Tibial artery (tissue), 4 donors: ENCODE results near the gene GCLM.

Experiments used
- DNase-seq, 2 donors: peaks; one replicate each; pipeline ENCODE4 v3.0.0-alpha.2; 2019
- H3K27ac ChIP-seq, 2 donors: fragments of 200-600 bp; sonication (generic) in 1 of 2; 1 replicate in 1 of 2; 2 replicates in 1 of 2; pipeline ENCODE4 v1.5.1; 2018 to 2019; ENCODE audit warnings: mild to moderate bottlenecking in 1 of 2
- H3K27me3 ChIP-seq, 2 donors: fragments of 200-600 bp; sonication (generic) in 1 of 2; one replicate each; pipeline versions ENCODE4 v1.5.1 to v1.6.0; 2016 to 2019
- H3K36me3 ChIP-seq, 3 donors: fragments of 200-600 bp; sonication (generic) in 2 of 3; one replicate each; pipeline ENCODE4 v1.5.1; 2016 to 2019; ENCODE audit warnings: mild to moderate bottlenecking in 2 of 3
- H3K4me1 ChIP-seq, 4 donors: fragments of 200-600 bp; sonication (generic) in 2 of 4; 1 replicate in 3 of 4; 2 replicates in 1 of 4; pipeline ENCODE4 v1.5.1; 2016 to 2019
- H3K4me3 ChIP-seq, 2 donors: fragments of 200-600 bp; sonication (generic) in 1 of 2; 1 replicate in 1 of 2; 2 replicates in 1 of 2; pipeline ENCODE4 v1.5.1; 2018 to 2019; ENCODE audit warnings: mild to moderate bottlenecking in 2 of 2
- H3K9me3 ChIP-seq, 3 donors: fragments of 200-600 bp; sonication (generic) in 1 of 3; one replicate each; pipeline ENCODE4 v1.5.1; 2016 to 2019
- CTCF ChIP-seq, 2 experiments: fragments of 200-600 bp in 1 of 2; fragments of 450-650 bp in 1 of 2; IDR thresholded peaks; one replicate each; pipeline ENCODE4 v1.5.1; 2017 to 2019; ENCODE audit warnings: antibody characterized with exemption in 2 of 2, mild to moderate bottlenecking in 1 of 2, moderate library complexity in 1 of 2
- intact Hi-C: fragments of 100-400 bp; cut with DNase I; formaldehyde crosslinking; loops from one replicate; pipeline ENCODE4 v1.15.0; 2023; ENCODE audit warnings: low total_unique reads

The GCLM gene

GRCh38 chr1:93882269-93882668 is 27.0 kb downstream of the GCLM start:
- no peak for DNase-seq
- H3K36me3 ChIP-seq: peaks cover 0 to 4% (median 2%) of the 10 kb centered on the region in 3 donors
- H3K4me1 ChIP-seq: peaks cover 0 to 24% (median 15%) of the 10 kb centered on the region in 4 donors
- no peaks in the 10 kb centered on the region for H3K27me3 ChIP-seq
- TF ChIP-seq CTCF (IDR thresholded peaks at IDR 0.05): no peak
- H3K4me3 ChIP-seq: no peak overlapping the region
- H3K9me3 ChIP-seq: no peaks in the 10 kb centered on the region
- H3K27ac ChIP-seq: no peak overlapping the region
- intact Hi-C loops: no loop called here

- Histone ChIP-seq H3K4me3 (no peak overlapping the region), H3K36me3 (peaks cover 7 to 18% (median 10%) of the 10 kb centered on the region in 3 donors), H3K4me1 (peaks cover 0 to 37% (median 25%) of the 10 kb centered on the region in 4 donors), H3K9me3 (no peaks in the 10 kb centered on the region), H3K27me3 (no peaks in the 10 kb centered on the region), H3K27ac (no peak overlapping the region)
- DNase-seq: no peak
- no peak for TF ChIP-seq CTCF (IDR thresholded peaks at IDR 0.05)
- intact Hi-C loops: no loop called here
Observed at GRCh38 chr1:93880731-93881130, 28.5 kb downstream of the GCLM start.

- H3K9me3 ChIP-seq: no peaks in the 10 kb centered on the region
- intact Hi-C loops: no loop called here
- TF ChIP-seq CTCF (IDR thresholded peaks at IDR 0.05): no peak
- DNase-seq: peak; percentile 89 to 93
- no peaks in the 10 kb centered on the region for H3K27me3 ChIP-seq
- peak within 1 kb of the TSS; percentile 88 to 94 for H3K4me3 ChIP-seq
- peaks cover 7 to 33% (median 27%) of the 10 kb centered on the region in 3 donors for H3K36me3 ChIP-seq
- H3K27ac ChIP-seq: peak within 1 kb of the TSS; percentile 94 to 96
- peaks cover 0 to 37% (median 25%) of the 10 kb centered on the region in 4 donors for H3K4me1 ChIP-seq
Observed at GRCh38 chr1:93878889-93879586, 30.2 kb downstream of the GCLM start, which contains the start of gene DNTTIP2. Gene DNTTIP2, minus strand, starts transcription at chr1:93879206. Its CDS starts 58 bp downstream, at chr1:93879148.

DNA sequence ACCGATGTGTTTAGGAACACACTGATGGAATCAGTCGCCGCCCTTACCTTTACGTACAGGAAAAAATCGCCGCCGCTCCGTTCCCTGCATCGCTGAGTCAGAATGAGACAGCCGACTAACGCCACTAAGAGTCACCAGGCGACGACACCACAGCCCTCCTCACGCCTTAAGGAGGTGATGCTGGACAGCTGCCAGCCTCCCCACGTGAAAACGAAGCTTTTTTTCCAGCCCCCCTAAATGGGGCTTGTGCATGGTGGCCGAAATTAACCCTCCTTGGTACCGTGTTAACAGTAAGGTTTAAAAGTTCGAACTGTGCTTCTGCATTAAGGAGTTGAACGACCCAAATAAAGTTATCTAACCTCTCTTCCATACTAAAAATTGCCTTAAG is 30.7 kb downstream of the GCLM start:
- TF ChIP-seq CTCF (IDR thresholded peaks at IDR 0.05): no peak
- Histone ChIP-seq H3K27me3 (no peaks in the 10 kb centered on the region), H3K9me3 (no peaks in the 10 kb centered on the region), H3K27ac (peak overlapping the region; percentile 94 to 96), H3K4me1 (peaks cover 0 to 37% (median 25%) of the 10 kb centered on the region in 4 donors), H3K4me3 (peak overlapping the region; percentile 88 to 94), H3K36me3 (peaks cover 12 to 39% (median 31%) of the 10 kb centered on the region in 3 donors)
- DNase-seq: no peak
- intact Hi-C loops: no loop called here

DNA sequence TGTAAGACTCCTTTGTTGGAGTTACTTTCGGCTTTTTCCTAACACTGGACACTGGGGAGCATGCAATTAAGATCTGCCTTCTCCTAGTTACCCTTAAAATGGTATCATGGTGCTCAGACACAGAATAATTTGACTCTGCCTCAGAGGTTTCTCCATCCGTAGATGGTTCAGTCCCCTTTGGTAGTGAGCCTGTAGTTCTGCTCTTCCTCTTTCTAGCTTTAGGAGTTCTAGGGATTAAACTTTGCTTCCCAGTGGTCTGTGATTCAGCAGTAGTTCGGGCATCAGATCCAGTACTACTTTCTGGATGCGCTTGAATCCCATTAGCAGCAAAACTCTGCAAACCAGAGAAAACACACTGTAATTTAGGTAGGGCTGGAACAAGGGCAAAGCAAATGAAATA is 31.7 kb downstream of the GCLM start:
- Histone ChIP-seq H3K4me3 (no peak overlapping the region), H3K36me3 (peaks cover 22 to 48% (median 31%) of the 10 kb centered on the region in 3 donors), H3K9me3 (no peaks in the 10 kb centered on the region), H3K27ac (no peak overlapping the region), H3K4me1 (peaks cover 0 to 37% (median 25%) of the 10 kb centered on the region in 4 donors), H3K27me3 (no peaks in the 10 kb centered on the region)
- DNase-seq: no peak
- TF ChIP-seq CTCF (IDR thresholded peaks at IDR 0.05): no peak
- intact Hi-C loops: no loop called here
